HEK293 (cell line): Measurements from ENCODE around the gene GRK3.
"Not testable (repeated sequence)": the region's sequence is repeated elsewhere in the genome, so short reads cannot be mapped to it uniquely, and the experiment has no call there.

Source experiments
- CTCF ChIA-PET: fragments of 350-600 bp; formaldehyde crosslinking; extraction: SDS; loops from one replicate; lab custom pipeline; 2021; ENCODE audit warnings: antibody characterized with exemption; lab: Yijun Ruan, JAX
- POLR2A ChIA-PET: fragments of 300-600 bp; formaldehyde crosslinking; extraction: SDS; loops from one replicate; lab custom pipeline; 2020; ENCODE audit warnings: antibody characterized with exemption, inconsistent platforms; lab: Yijun Ruan, JAX
- H3K27ac ChIP-seq: fragments of 200-500 bp; sonication (Bioruptor generic); 2 replicates; pipeline ENCODE4 v1.5.1; 2014; ENCODE audit warnings: low read depth, low read length, control low read depth, inconsistent platforms; ENCODE audit errors: extremely low read depth
- H3K36me3 ChIP-seq, 2 experiments: fragments of 200-500 bp in 1 of 2; sonication (Bioruptor generic) in 1 of 2; 1 replicate in 1 of 2; 2 replicates in 1 of 2; pipeline ENCODE4 v1.5.1; 2014 to 2017; ENCODE audit warnings: inconsistent platforms in 2 of 2, low read length in 2 of 2; ENCODE audit not compliant: control insufficient read depth in 2 of 2, insufficient read depth in 1 of 2
- H3K4me1 ChIP-seq: fragments of 200-500 bp; sonication (Bioruptor generic); 2 replicates; pipeline ENCODE4 v1.5.1; 2014; ENCODE audit warnings: mild to moderate bottlenecking, low read length, inconsistent platforms; ENCODE audit not compliant: control insufficient read depth, insufficient read depth
- H3K4me3 ChIP-seq: 2 replicates; pipeline ENCODE4 v1.5.1; 2011; ENCODE audit warnings: low read depth, mild to moderate bottlenecking, control low read depth, low read length, moderate library complexity
- H3K9me3 ChIP-seq: fragments of 200-500 bp; sonication (Bioruptor generic); 2 replicates; pipeline ENCODE4 v1.5.1; 2014; ENCODE audit warnings: low read depth, low read length, inconsistent platforms; ENCODE audit not compliant: control insufficient read depth, insufficient read depth
- INSM2 ChIP-seq: fragments of 450-650 bp; formaldehyde crosslinking; IDR thresholded peaks from 2 replicates; pipeline ENCODE4 v1.5.1; 2016; ENCODE audit warnings: missing biosample characterization, missing genetic modification characterization
- YY1 ChIP-seq: fragments of 450-650 bp; formaldehyde crosslinking; IDR thresholded peaks from 2 replicates; pipeline ENCODE4 v1.5.1; 2018; ENCODE audit warnings: missing biosample characterization, missing genetic modification characterization
- ZNF114 ChIP-seq: fragments of 450-650 bp; formaldehyde crosslinking; IDR thresholded peaks from 2 replicates; pipeline ENCODE4 v1.5.0; 2017; ENCODE audit warnings: missing biosample characterization, missing genetic modification characterization
- ZNF24 ChIP-seq: fragments of 450-650 bp; formaldehyde crosslinking; IDR thresholded peaks from 2 replicates; pipeline ENCODE4 v1.5.1; 2016; ENCODE audit warnings: missing biosample characterization, missing genetic modification characterization
- ZNF324 ChIP-seq: fragments of 450-650 bp; formaldehyde crosslinking; IDR thresholded peaks from 2 replicates; pipeline ENCODE4 v1.5.1; 2016; ENCODE audit warnings: missing biosample characterization, missing genetic modification characterization
- ZNF473 ChIP-seq: fragments of 450-650 bp; formaldehyde crosslinking; IDR thresholded peaks from 2 replicates; pipeline ENCODE4 v1.5.1; 2017; ENCODE audit warnings: missing biosample characterization, missing genetic modification characterization
- ZNF544 ChIP-seq: fragments of 450-650 bp; formaldehyde crosslinking; IDR thresholded peaks from 2 replicates; pipeline ENCODE4 v1.5.0; 2017; ENCODE audit warnings: missing biosample characterization, missing genetic modification characterization
- ZNF692 ChIP-seq: fragments of 450-650 bp; formaldehyde crosslinking; IDR thresholded peaks from 2 replicates; pipeline ENCODE4 v1.5.1; 2016; ENCODE audit warnings: missing biosample characterization, missing genetic modification characterization
- ZNF777 ChIP-seq: fragments of 450-650 bp; formaldehyde crosslinking; IDR thresholded peaks from 2 replicates; pipeline ENCODE4 v1.5.1; 2017; ENCODE audit warnings: missing biosample characterization, missing genetic modification characterization, borderline replicate concordance
- ZNF785 ChIP-seq: fragments of 450-650 bp; formaldehyde crosslinking; IDR thresholded peaks from 2 replicates; pipeline ENCODE4 v1.5.1; 2016; ENCODE audit warnings: missing biosample characterization, missing genetic modification characterization
- ZSCAN30 ChIP-seq: fragments of 450-650 bp; IDR thresholded peaks from 2 replicates; pipeline ENCODE4 v1.5.1; 2018; ENCODE audit warnings: missing biosample characterization, mild to moderate bottlenecking, missing genetic modification characterization, moderate library complexity
- ZSCAN5A ChIP-seq: fragments of 450-650 bp; formaldehyde crosslinking; IDR thresholded peaks from 2 replicates; pipeline ENCODE4 v1.5.1; 2016; ENCODE audit warnings: missing biosample characterization, missing genetic modification characterization
- TF ChIP-seq, protein P1 (sequence below): fragments of 450-650 bp; formaldehyde crosslinking; IDR thresholded peaks from 2 replicates; pipeline ENCODE4 v1.5.1; 2016; ENCODE audit warnings: missing biosample characterization, missing genetic modification characterization
- TF ChIP-seq, protein P2 (sequence below): fragments of 450-650 bp; formaldehyde crosslinking; IDR thresholded peaks from 2 replicates; pipeline ENCODE4 v1.5.1; 2016; ENCODE audit warnings: missing biosample characterization, missing genetic modification characterization
- TF ChIP-seq, protein P3 (sequence below): fragments of 450-650 bp; formaldehyde crosslinking; IDR thresholded peaks from 2 replicates; pipeline ENCODE4 v1.5.1; 2016; ENCODE audit warnings: missing biosample characterization, missing genetic modification characterization, low read depth

The GRK3 gene

DNA sequence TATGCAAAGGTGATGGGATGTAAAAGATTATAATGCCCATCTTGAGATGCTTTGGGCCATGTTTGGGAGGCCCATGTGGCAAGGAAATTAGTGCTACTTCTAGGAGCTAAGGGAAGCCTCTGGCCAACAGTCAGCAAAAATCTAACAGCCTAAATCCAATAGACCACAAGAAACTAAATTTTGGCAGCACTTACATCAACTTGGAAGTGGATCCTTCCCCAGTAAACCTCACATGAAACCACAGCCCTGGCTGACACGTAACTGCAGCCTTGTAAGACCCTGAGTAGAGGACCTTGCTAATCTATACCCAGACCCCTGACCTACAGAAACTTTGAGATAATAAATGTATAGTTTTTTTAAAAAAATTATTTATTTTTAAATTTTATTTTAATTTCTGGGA, 13.1 kb upstream of the GRK3 start (continued):
- TF ChIP-seq ZSCAN5A (tag by site-specific recombination) (no peak), ZNF544 (no peak), ZNF777 (tag by site-specific recombination) (no peak)
- TF ChIP-seq, protein P1, sequence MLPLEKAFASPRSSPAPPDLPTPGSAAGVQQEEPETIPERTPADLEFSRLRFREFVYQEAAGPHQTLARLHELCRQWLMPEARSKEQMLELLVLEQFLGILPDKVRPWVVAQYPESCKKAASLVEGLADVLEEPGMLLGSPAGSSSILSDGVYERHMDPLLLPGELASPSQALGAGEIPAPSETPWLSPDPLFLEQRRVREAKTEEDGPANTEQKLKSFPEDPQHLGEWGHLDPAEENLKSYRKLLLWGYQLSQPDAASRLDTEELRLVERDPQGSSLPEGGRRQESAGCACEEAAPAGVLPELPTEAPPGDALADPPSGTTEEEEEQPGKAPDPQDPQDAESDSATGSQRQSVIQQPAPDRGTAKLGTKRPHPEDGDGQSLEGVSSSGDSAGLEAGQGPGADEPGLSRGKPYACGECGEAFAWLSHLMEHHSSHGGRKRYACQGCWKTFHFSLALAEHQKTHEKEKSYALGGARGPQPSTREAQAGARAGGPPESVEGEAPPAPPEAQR (tag by site-specific recombination): no peak

DNA sequence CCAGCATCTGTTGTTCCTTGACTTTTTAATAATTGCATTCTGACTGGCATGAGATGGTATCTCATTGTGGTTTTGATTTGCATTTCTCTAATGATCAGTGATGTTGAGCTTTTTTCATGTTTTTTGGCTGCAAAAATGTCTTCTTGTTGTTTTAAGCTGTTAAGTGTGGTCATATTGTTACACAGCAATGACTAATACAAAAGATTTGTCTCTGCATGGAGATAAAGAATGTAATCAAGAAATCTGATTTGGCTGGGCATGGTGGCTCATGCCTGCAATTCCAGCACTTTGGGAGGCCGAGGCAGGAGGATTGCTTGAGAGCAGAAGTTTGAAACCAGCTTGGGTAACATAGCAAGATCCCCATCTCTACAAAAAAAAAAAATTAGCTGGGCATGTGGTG, 12.1 kb upstream of the GRK3 start:
- H3K4me3 ChIP-seq, POLR2A ChIA-PET: not testable (repeated sequence)

DNA sequence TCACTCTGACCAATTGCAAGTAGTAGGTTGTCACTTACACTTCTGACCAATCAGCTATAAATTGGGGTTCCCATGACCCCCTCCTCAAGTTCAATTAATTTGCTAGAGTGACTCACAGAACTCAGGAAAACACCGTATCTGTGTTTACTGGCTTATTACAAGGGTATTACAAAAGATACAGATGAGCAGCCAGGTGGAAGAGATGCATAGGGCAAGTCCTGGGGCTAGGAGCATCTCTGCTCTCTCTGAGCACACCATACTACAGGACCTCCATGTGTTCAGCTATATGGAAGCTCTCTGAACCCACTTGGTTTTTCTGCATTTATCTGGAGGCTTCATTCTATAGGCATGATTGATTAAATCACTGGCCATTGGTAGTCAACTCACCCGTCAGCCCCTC, 11.3 kb upstream of the GRK3 start:
- no peaks in the 10 kb centered on the region for H3K36me3 ChIP-seq
- H3K4me1 ChIP-seq: no peaks in the 10 kb centered on the region
- TF ChIP-seq ZNF24: no peak
- no peak for TF ChIP-seq YY1 (tag by site-specific recombination)
- TF ChIP-seq ZSCAN30 (tag by site-specific recombination): no peak
- TF ChIP-seq ZNF473 (tag by site-specific recombination): no peak
- TF ChIP-seq, protein P2, sequence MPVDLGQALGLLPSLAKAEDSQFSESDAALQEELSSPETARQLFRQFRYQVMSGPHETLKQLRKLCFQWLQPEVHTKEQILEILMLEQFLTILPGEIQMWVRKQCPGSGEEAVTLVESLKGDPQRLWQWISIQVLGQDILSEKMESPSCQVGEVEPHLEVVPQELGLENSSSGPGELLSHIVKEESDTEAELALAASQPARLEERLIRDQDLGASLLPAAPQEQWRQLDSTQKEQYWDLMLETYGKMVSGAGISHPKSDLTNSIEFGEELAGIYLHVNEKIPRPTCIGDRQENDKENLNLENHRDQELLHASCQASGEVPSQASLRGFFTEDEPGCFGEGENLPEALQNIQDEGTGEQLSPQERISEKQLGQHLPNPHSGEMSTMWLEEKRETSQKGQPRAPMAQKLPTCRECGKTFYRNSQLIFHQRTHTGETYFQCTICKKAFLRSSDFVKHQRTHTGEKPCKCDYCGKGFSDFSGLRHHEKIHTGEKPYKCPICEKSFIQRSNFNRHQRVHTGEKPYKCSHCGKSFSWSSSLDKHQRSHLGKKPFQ (tag by site-specific recombination): no peak
- no peak for TF ChIP-seq ZSCAN5A (tag by site-specific recombination)
- TF ChIP-seq, protein P3, sequence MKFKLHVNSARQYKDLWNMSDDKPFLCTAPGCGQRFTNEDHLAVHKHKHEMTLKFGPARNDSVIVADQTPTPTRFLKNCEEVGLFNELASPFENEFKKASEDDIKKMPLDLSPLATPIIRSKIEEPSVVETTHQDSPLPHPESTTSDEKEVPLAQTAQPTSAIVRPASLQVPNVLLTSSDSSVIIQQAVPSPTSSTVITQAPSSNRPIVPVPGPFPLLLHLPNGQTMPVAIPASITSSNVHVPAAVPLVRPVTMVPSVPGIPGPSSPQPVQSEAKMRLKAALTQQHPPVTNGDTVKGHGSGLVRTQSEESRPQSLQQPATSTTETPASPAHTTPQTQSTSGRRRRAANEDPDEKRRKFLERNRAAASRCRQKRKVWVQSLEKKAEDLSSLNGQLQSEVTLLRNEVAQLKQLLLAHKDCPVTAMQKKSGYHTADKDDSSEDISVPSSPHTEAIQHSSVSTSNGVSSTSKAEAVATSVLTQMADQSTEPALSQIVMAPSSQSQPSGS: no peak
- no peak overlapping the region for H3K27ac ChIP-seq
- CTCF ChIA-PET: interaction anchor here (0.5 to 1.7 kb wide), 3 partner anchors 11 to 222 kb away, joined by 3 to 4 read pairs (median 4); no protein-coding TSS in a partner anchor
- no peaks in the 10 kb centered on the region for H3K9me3 ChIP-seq
- H3K4me3 ChIP-seq: no peak overlapping the region
- POLR2A ChIA-PET: no interaction called here

More for the DNA sequence above, 12.1 kb upstream of the GRK3 start:
- CTCF ChIA-PET: interaction anchor here (0.6 kb wide), 1 partner anchor 218 kb away, joined by 3 read pairs; no protein-coding TSS in a partner anchor
- not testable (repeated sequence) for H3K27ac ChIP-seq, H3K36me3 ChIP-seq, H3K9me3 ChIP-seq, H3K4me1 ChIP-seq

DNA sequence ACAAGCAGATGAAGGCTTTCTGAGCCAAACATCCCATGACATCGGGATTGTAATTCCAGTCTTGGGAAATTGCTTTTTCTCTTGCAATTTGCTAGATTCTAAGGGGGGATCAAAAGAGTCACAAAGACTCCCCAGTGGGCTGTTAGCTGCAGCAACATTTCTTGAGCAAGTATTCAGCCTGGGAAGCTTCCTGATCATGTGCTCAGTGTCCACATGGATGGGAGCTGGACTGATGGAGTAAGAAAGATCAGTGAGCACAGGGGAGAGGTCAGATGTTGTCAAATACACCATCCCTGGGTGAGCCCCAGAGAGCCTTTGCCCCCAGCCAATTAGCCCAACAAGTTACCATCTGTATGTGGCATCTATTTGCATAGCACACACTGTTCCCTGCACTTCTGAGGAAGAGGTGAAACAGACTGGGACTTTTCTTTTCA, 10.2 kb upstream of the GRK3 start:
- H3K9me3 ChIP-seq: no peaks in the 10 kb centered on the region
- H3K4me3 ChIP-seq: no peak overlapping the region
- POLR2A ChIA-PET: interaction anchor here (0.7 kb wide), 1 partner anchor 66 kb away, joined by 3 read pairs; no protein-coding TSS in a partner anchor
- no peaks in the 10 kb centered on the region for H3K4me1 ChIP-seq
- no peak overlapping the region for H3K27ac ChIP-seq
- CTCF ChIA-PET: interaction anchor here (0.6 to 1.7 kb wide), 2 partner anchors 12 to 20 kb away, joined by 3 to 4 read pairs; no protein-coding TSS in a partner anchor
- no peaks in the 10 kb centered on the region for H3K36me3 ChIP-seq
- TF ChIP-seq ZNF692 (tag by site-specific recombination) (no peak), INSM2 (tag by site-specific recombination) (no peak), ZNF785 (tag by site-specific recombination) (no peak), ZNF324 (no peak), ZNF24 (no peak), ZNF114 (tag by site-specific recombination) (no peak)
